ENCODE measurements around the gene MEOX1. TPM values are rescaled to one million over a fixed set of nuclear protein-coding genes. Genes with fewer than 3 reads are reported as not detected.

The MEOX1 gene
- total RNA-seq, 1 experiment from 2014 or later, result not detected

Other genes starting within 250 kb of the MEOX1 start
- gene DHX8, start 177.9 kb downstream of the MEOX1 start, total RNA-seq (2021), result 47.9 to 58.5 TPM (median 58.3 TPM) in 3 replicates
- 147 to 195 TPM (median 147 TPM) in 3 replicates for gene ETV4, start 115.6 kb downstream of the MEOX1 start, total RNA-seq (2021)
- 0.07 to 0.25 TPM in 2 of 3 replicates, not detected in the other for gene SOST, start 96.9 kb upstream of the MEOX1 start, total RNA-seq (2021)
- gene DUSP3, start 117.1 kb upstream of the MEOX1 start, total RNA-seq (2021), result 28.4 to 31.5 TPM (median 30.0 TPM) in 3 replicates
- gene CFAP97D1, start 118.5 kb upstream of the MEOX1 start, total RNA-seq (2021), result 0.09 to 0.14 TPM (median 0.13 TPM) in 3 replicates
- 9.2 to 11.3 TPM (median 10.3 TPM) in 3 replicates for gene MPP3, start 171.2 kb upstream of the MEOX1 start, total RNA-seq (2021)
- not detected in 3 replicates for gene CD300LG, start 185.3 kb upstream of the MEOX1 start, total RNA-seq (2021)
- 29.3 to 31.4 TPM (median 29.9 TPM) in 3 replicates for gene MPP2, start 245.6 kb upstream of the MEOX1 start, total RNA-seq (2021)